Panc1 (cell line): ENCODE results near the gene DENND4C. TPM values are rescaled to one million over a fixed set of nuclear protein-coding genes. Genes with fewer than 3 reads are reported as not detected.

ENCODE experiments used
- ATAC-seq: fragments of 200-7000 bp; cut with Tn5 transposase; 2 replicates; pipeline ENCODE4 v1.9.1; 2020; ENCODE audit warnings: mild to moderate bottlenecking, moderate library complexity
- BruUV-seq: library from RNA; stranded (reverse); fragments of 400-500 nt; replicated peaks from 2 replicates; lab custom pipeline; 2021; lab: Mats Ljungman, UMichigan
- CTCF ChIA-PET: fragments of 300-600 bp; sonication (Branson Sonifier 250); formaldehyde crosslinking; loops from one replicate; lab custom pipeline; 2022; ENCODE audit warnings: antibody characterized with exemption; lab: Charles Lee
- POLR2A ChIA-PET: fragments of 300-600 bp; sonication (Branson Sonifier 250); formaldehyde crosslinking; loops from one replicate; lab custom pipeline; 2022; ENCODE audit warnings: antibody characterized with exemption; lab: Charles Lee
- DNase-seq: peaks from one replicate; pipeline ENCODE4 v3.0.0-alpha.2; 2010; ENCODE audit warnings: low read depth, low spot score
- H3K27ac ChIP-seq: 2 replicates; pipeline ENCODE4 v1.5.1; 2011; ENCODE audit warnings: mild to moderate bottlenecking, low read length, inconsistent platforms
- H3K27me3 ChIP-seq: fragments of 200-500 bp; sonication (Bioruptor generic); 2 replicates; pipeline ENCODE4 v1.6.0; 2014; ENCODE audit warnings: low read length, inconsistent platforms; ENCODE audit not compliant: control insufficient read depth, insufficient read depth
- H3K36me3 ChIP-seq: fragments of 200-500 bp; sonication (Bioruptor generic); 2 replicates; pipeline ENCODE4 v1.5.1; 2014; ENCODE audit warnings: inconsistent platforms, mild to moderate bottlenecking, low read length, moderate library complexity; ENCODE audit not compliant: control insufficient read depth, insufficient read depth
- H3K4me1 ChIP-seq: 2 replicates; pipeline ENCODE4 v1.5.1; 2011; ENCODE audit warnings: inconsistent platforms, mild to moderate bottlenecking, low read length, moderate library complexity; ENCODE audit not compliant: control insufficient read depth, insufficient read depth
- H3K4me3 ChIP-seq, 2 experiments: 2 replicates each; pipeline ENCODE4 v1.5.1; 2011 to 2012; ENCODE audit warnings: low read depth in 2 of 2, low read length in 2 of 2, mild to moderate bottlenecking in 2 of 2, inconsistent platforms in 1 of 2, moderate library complexity in 1 of 2
- H3K9me3 ChIP-seq: fragments of 200-500 bp; sonication (Bioruptor generic); 2 replicates; pipeline ENCODE4 v1.5.1; 2014; ENCODE audit warnings: low read depth, mild to moderate bottlenecking, inconsistent platforms, low read length, moderate library complexity; ENCODE audit not compliant: control insufficient read depth, insufficient read depth
- CTCF ChIP-seq: fragments of 450-650 bp; IDR thresholded peaks from 2 replicates; pipeline ENCODE4 v1.5.1; 2017; ENCODE audit warnings: mild to moderate bottlenecking
- POLR2AphosphoS5 ChIP-seq: IDR thresholded peaks from 2 replicates; pipeline ENCODE4 v1.6.1; 2012; ENCODE audit warnings: mild to moderate bottlenecking, low read depth, low read length, moderate library complexity
- REST ChIP-seq, 2 experiments: IDR thresholded peaks; 2 replicates each; pipeline ENCODE4 v1.6.1; 2011 to 2012; ENCODE audit warnings: low read depth in 2 of 2, control low read depth in 1 of 2, low read length in 1 of 2, mild to moderate bottlenecking in 1 of 2, moderate library complexity in 1 of 2; ENCODE audit not compliant: insufficient read depth in 1 of 2
- SIN3A ChIP-seq: IDR thresholded peaks from 2 replicates; pipeline ENCODE4 v1.6.1; 2012; ENCODE audit warnings: low read depth, mild to moderate bottlenecking, low read length, moderate library complexity, borderline replicate concordance; ENCODE audit not compliant: insufficient read depth
- TCF7L2 ChIP-seq: IDR thresholded peaks from 2 replicates; pipeline ENCODE4 v1.6.1; 2011; ENCODE audit warnings: mild to moderate bottlenecking, low read depth, low read length, inconsistent platforms
- in situ Hi-C: cut with HindIII; loops from 2 replicates; pipeline ENCODE4 v1.10.0; 2016; ENCODE audit warnings: low sequenced_read_pairs, low pct_unique_long_range_greater_than_20kb
- intact Hi-C: fragments of 100-400 bp; cut with micrococcal nuclease; formaldehyde crosslinking; loops from one replicate; pipeline ENCODE4 v1.10.0; 2022; ENCODE audit not compliant: unreplicated experiment
- total RNA-seq: library from RNA; stranded (reverse); gene quantifications from one replicate; pipeline ENCODE4 v1.2.1, GENCODE V29; 2021; ENCODE audit not compliant: unreplicated experiment

DENND4C gene
- total RNA-seq, 1 experiment from 2014 or later, result 10.5 TPM

GRCh38 chr9:19231126-19231903 lies 822 bp downstream of the DENND4C start:
- ChIA-PET POLR2A (no interaction called here), CTCF (no interaction called here)
- DNase-seq, result no peak
- peak; percentile 28 for ATAC-seq
- H3K27ac ChIP-seq, result peak overlapping the region; percentile 48; the same call in 1 of the 2 replicates
- no peaks in the 10 kb centered on the region for H3K9me3 ChIP-seq
- no peaks in the 10 kb centered on the region for H3K27me3 ChIP-seq
- peak overlapping the region; percentile 53 to 59 for H3K4me3 ChIP-seq
- H3K36me3 ChIP-seq, result no peaks in the 10 kb centered on the region
- BruUV-seq, result no TSS peak
- intact Hi-C loops (no loop called here), in situ Hi-C loops (no loop called here)
- TF ChIP-seq TCF7L2 (no peak), POLR2AphosphoS5 (no peak), CTCF (no peak), REST (IDR thresholded peaks at IDR 0.05; ENCODE audit: insufficient read depth in 1 of 2, low read depth in 2 of 2, low read length in 1 of 2) (no peak), SIN3A (no peak)
- H3K4me1 ChIP-seq, result peaks cover 6% of the 10 kb centered on the region

GRCh38 chr9:19231904-19232822 lies 1.7 kb downstream of the DENND4C start:
- H3K27ac ChIP-seq, result peak overlapping the region; percentile 48; the same call in 1 of the 2 replicates

More at GRCh38 chr9:19231904-19232822, 1.7 kb downstream of the DENND4C start:
- ChIA-PET POLR2A (interaction anchor here (0.7 kb wide), 1 partner anchor 12 kb away, joined by 4 read pairs; no protein-coding TSS in a partner anchor), CTCF (no interaction called here)
- in situ Hi-C loops (no loop called here), intact Hi-C loops (no loop called here)
- Histone ChIP-seq H3K4me1 (peaks cover 6% of the 10 kb centered on the region), H3K4me3 (peak overlapping the region; percentile 53 to 59), H3K27me3 (no peaks in the 10 kb centered on the region), H3K36me3 (no peaks in the 10 kb centered on the region), H3K9me3 (no peaks in the 10 kb centered on the region)
- no peak for TF ChIP-seq REST (IDR thresholded peaks at IDR 0.05; ENCODE audit: insufficient read depth in 1 of 2, low read depth in 2 of 2, low read length in 1 of 2)
- TF ChIP-seq TCF7L2, result no peak
- TF ChIP-seq POLR2AphosphoS5, result no peak
- no peak for TF ChIP-seq CTCF
- TF ChIP-seq SIN3A, result no peak
- ATAC-seq (no peak), DNase-seq (no peak)
- BruUV-seq, result TSS peak; percentile 59
